Central memory CD8-positive, alpha-beta T cell (primary cell): ENCODE data around the gene CCDC57.

Source experiments
- ATAC-seq: fragments of 150-1000 bp; cut with Tn5 transposase; replicated peaks from 2 replicates; pipeline ENCODE4 v1.10.0; 2022; ENCODE audit warnings: mild to moderate bottlenecking, moderate FRiP score, moderate number of reproducible peaks; ENCODE audit not compliant: poor library complexity, severe bottlenecking; ENCODE audit errors: extremely low read depth
- DNase-seq, 2 donors: peaks; one replicate each; pipeline ENCODE4 v3.0.0; 2021; ENCODE audit warnings: low spot score in 2 of 2
- H3K27ac Mint-ChIP-seq: one replicate; pipeline ENCODE4 v1.8.0; 2022; ENCODE audit warnings: low read depth, mild to moderate bottlenecking, moderate library complexity, mixed read lengths
- H3K27me3 Mint-ChIP-seq: one replicate; pipeline ENCODE4 v1.8.0; 2022; ENCODE audit warnings: mixed read lengths
- H3K36me3 Mint-ChIP-seq: one replicate; pipeline ENCODE4 v1.8.0; 2022; ENCODE audit warnings: mild to moderate bottlenecking, moderate library complexity, mixed read lengths; ENCODE audit not compliant: insufficient read depth
- H3K4me1 Mint-ChIP-seq: one replicate; pipeline ENCODE4 v1.8.0; 2022; ENCODE audit warnings: mixed read lengths
- H3K4me3 Mint-ChIP-seq: one replicate; pipeline ENCODE4 v1.8.0; 2022; ENCODE audit warnings: mild to moderate bottlenecking, moderate library complexity, mixed read lengths
- H3K9me3 Mint-ChIP-seq: one replicate; pipeline ENCODE4 v1.8.0; 2022; ENCODE audit warnings: mixed read lengths

CCDC57 gene

GRCh38 chr17:82107341-82107860 lies 105.2 kb downstream of the CCDC57 start:
- H3K9me3 Mint-ChIP-seq: no peaks in the 10 kb centered on the region
- H3K4me1 Mint-ChIP-seq: peaks cover 18% of the 10 kb centered on the region
- ATAC-seq (no peak), DNase-seq (no peak)
- peak overlapping the region; percentile 96 for H3K27ac Mint-ChIP-seq
- peak overlapping the region; percentile 90 for H3K4me3 Mint-ChIP-seq
- peaks cover 4% of the 10 kb centered on the region for H3K36me3 Mint-ChIP-seq
- no peaks in the 10 kb centered on the region for H3K27me3 Mint-ChIP-seq

- H3K4me1 Mint-ChIP-seq: peaks cover 18% of the 10 kb centered on the region
- DNase-seq (no peak), ATAC-seq (peak; percentile 13)
- H3K36me3 Mint-ChIP-seq: peaks cover 4% of the 10 kb centered on the region
- H3K9me3 Mint-ChIP-seq: no peaks in the 10 kb centered on the region
- H3K27ac Mint-ChIP-seq: peak overlapping the region; percentile 96
- peak overlapping the region; percentile 90 for H3K4me3 Mint-ChIP-seq
- H3K27me3 Mint-ChIP-seq: no peaks in the 10 kb centered on the region
Observed at GRCh38 chr17:82106688-82107305, 105.8 kb downstream of the CCDC57 start.

GRCh38 chr17:82105882-82106687 lies 106.6 kb downstream of the CCDC57 start:
- H3K27ac Mint-ChIP-seq: peak overlapping the region; percentile 96
- DNase-seq: peak in 1 of 2 donors; percentile 31
- peak; percentile 76 for ATAC-seq
- H3K4me3 Mint-ChIP-seq: peak overlapping the region; percentile 90
- peaks cover 18% of the 10 kb centered on the region for H3K4me1 Mint-ChIP-seq
- peaks cover 6% of the 10 kb centered on the region for H3K36me3 Mint-ChIP-seq
- no peaks in the 10 kb centered on the region for H3K27me3 Mint-ChIP-seq
- no peaks in the 10 kb centered on the region for H3K9me3 Mint-ChIP-seq

- H3K4me3 Mint-ChIP-seq: peak overlapping the region; percentile 90
- H3K4me1 Mint-ChIP-seq: peaks cover 18% of the 10 kb centered on the region
- peak overlapping the region; percentile 96 for H3K27ac Mint-ChIP-seq
- peaks cover 6% of the 10 kb centered on the region for H3K36me3 Mint-ChIP-seq
- H3K27me3 Mint-ChIP-seq: no peaks in the 10 kb centered on the region
- H3K9me3 Mint-ChIP-seq: no peaks in the 10 kb centered on the region
- ATAC-seq (no peak), DNase-seq (no peak)
Observed at GRCh38 chr17:82105417-82105881, 107.2 kb downstream of the CCDC57 start.

- Mint-ChIP-seq H3K36me3 (peaks cover 6% of the 10 kb centered on the region), H3K9me3 (no peaks in the 10 kb centered on the region), H3K4me1 (peaks cover 18% of the 10 kb centered on the region), H3K4me3 (peak overlapping the region; percentile 90), H3K27ac (peak overlapping the region; percentile 96), H3K27me3 (no peaks in the 10 kb centered on the region)
- ATAC-seq (no peak), DNase-seq (no peak)
Observed at GRCh38 chr17:82104797-82105416, 107.7 kb downstream of the CCDC57 start.

GRCh38 chr17:82103553-82104451 lies 108.8 kb downstream of the CCDC57 start:
- ATAC-seq (no peak), DNase-seq (no peak)
- Mint-ChIP-seq H3K4me1 (peaks cover 25% of the 10 kb centered on the region), H3K4me3 (no peak overlapping the region), H3K9me3 (no peaks in the 10 kb centered on the region), H3K27ac (peak overlapping the region; percentile 44), H3K36me3 (peaks cover 7% of the 10 kb centered on the region), H3K27me3 (no peaks in the 10 kb centered on the region)

- no peak for ATAC-seq
- peaks cover 7% of the 10 kb centered on the region for H3K36me3 Mint-ChIP-seq
- H3K27me3 Mint-ChIP-seq: no peaks in the 10 kb centered on the region
- no peak overlapping the region for H3K4me3 Mint-ChIP-seq
- DNase-seq: no peak
- no peak overlapping the region for H3K27ac Mint-ChIP-seq
- peaks cover 25% of the 10 kb centered on the region for H3K4me1 Mint-ChIP-seq
- no peaks in the 10 kb centered on the region for H3K9me3 Mint-ChIP-seq
Observed at GRCh38 chr17:82101767-82102679, 110.6 kb downstream of the CCDC57 start.

GRCh38 chr17:82101301-82101715 lies 111.3 kb downstream of the CCDC57 start:
- H3K27me3 Mint-ChIP-seq: no peaks in the 10 kb centered on the region
- DNase-seq: no peak
- H3K4me3 Mint-ChIP-seq: no peak overlapping the region
- H3K4me1 Mint-ChIP-seq: peaks cover 21% of the 10 kb centered on the region
- no peak for ATAC-seq
- H3K27ac Mint-ChIP-seq: peak overlapping the region; percentile 84
- H3K9me3 Mint-ChIP-seq: no peaks in the 10 kb centered on the region
- H3K36me3 Mint-ChIP-seq: peaks cover 7% of the 10 kb centered on the region

- no peaks in the 10 kb centered on the region for H3K27me3 Mint-ChIP-seq
- ATAC-seq (no peak), DNase-seq (no peak)
- H3K4me3 Mint-ChIP-seq: no peak overlapping the region
- H3K27ac Mint-ChIP-seq: peak overlapping the region; percentile 84
- peaks cover 4% of the 10 kb centered on the region for H3K36me3 Mint-ChIP-seq
- H3K4me1 Mint-ChIP-seq: peaks cover 15% of the 10 kb centered on the region
- H3K9me3 Mint-ChIP-seq: no peaks in the 10 kb centered on the region
Observed at GRCh38 chr17:82100502-82101298, 111.9 kb downstream of the CCDC57 start.

- Mint-ChIP-seq H3K36me3 (peaks cover 6% of the 10 kb centered on the region), H3K9me3 (no peaks in the 10 kb centered on the region), H3K27me3 (no peaks in the 10 kb centered on the region), H3K4me1 (peaks cover 7% of the 10 kb centered on the region), H3K27ac (peak overlapping the region; percentile 84), H3K4me3 (peak overlapping the region; percentile 78)
- ATAC-seq (no peak), DNase-seq (no peak)
Observed at GRCh38 chr17:82098939-82099763, 113.5 kb downstream of the CCDC57 start.
